Psoas muscle (tissue), 8 donors: ENCODE data around the gene RRP9. TPM values are rescaled to one million over a fixed set of nuclear protein-coding genes. Genes with fewer than 3 reads are reported as not detected.

Source experiments
- ATAC-seq, 4 donors: fragments of 200-7000 bp; cut with Tn5 transposase; one replicate each; pipeline ENCODE4 v1.9.1; 2020; ENCODE audit warnings: moderate library complexity in 3 of 4, mild to moderate bottlenecking in 2 of 4
- DNase-seq, 2 donors: peaks; one replicate each; pipeline ENCODE4 v3.0.0-alpha.2; 2020
- H3K27ac ChIP-seq: fragments of 200-600 bp; one replicate; pipeline ENCODE4 v1.8.0; 2022
- H3K27me3 ChIP-seq, 3 donors: fragments of 200-600 bp in 1 of 3; one replicate each; pipeline versions ENCODE4 v1.6.1 to v1.8.0; 2013 to 2022; ENCODE audit warnings: low read length in 2 of 3, mild to moderate bottlenecking in 2 of 3, moderate library complexity in 1 of 3; ENCODE audit not compliant: insufficient read depth in 3 of 3
- H3K36me3 ChIP-seq, 2 donors: fragments of 200-600 bp in 1 of 2; one replicate each; pipeline versions ENCODE4 v1.6.1 to v1.8.0; 2013 to 2022; ENCODE audit warnings: low read depth in 1 of 2, mild to moderate bottlenecking in 1 of 2, moderate library complexity in 1 of 2; ENCODE audit not compliant: insufficient read depth in 1 of 2
- H3K4me1 ChIP-seq: fragments of 200-600 bp; one replicate; pipeline ENCODE4 v1.8.0; 2022
- H3K4me3 ChIP-seq: fragments of 200-600 bp; one replicate; pipeline ENCODE4 v1.8.0; 2022; ENCODE audit warnings: mild to moderate bottlenecking
- H3K9me3 ChIP-seq: fragments of 200-600 bp; one replicate; pipeline ENCODE4 v1.8.0; 2022
- CTCF ChIP-seq: fragments of 200-600 bp; IDR thresholded peaks from one replicate; pipeline ENCODE4 v1.8.0; 2022; ENCODE audit warnings: antibody characterized with exemption
- whole genome bisulfite sequencing, 3 donors: extraction: QIAGEN DNeasy Blood & Tissue Kit; methylation state at CpG; one replicate each; pipeline versions ENCODE4 v1.1.6 to v1.1.7; 2013; 5-methylcytosine and 5-hydroxymethylcytosine counted together
- intact Hi-C, 2 donors: fragments of 100-400 bp; cut with DNase I; formaldehyde crosslinking; loops; one replicate each; pipeline versions ENCODE4 v1.11.0 to v1.14.2; 2022
- polyA plus RNA-seq, 3 donors: library from polyadenylated mRNA; stranded (reverse); fragments of 200-250 nt; gene quantifications; one replicate each; pipeline ENCODE4 v1.2.3, GENCODE V29; 2013
- total RNA-seq, 4 donors: library from RNA; stranded (reverse); fragmentation: NEBNext Ultra II Directional in 2 of 4; extraction: Animal tissue kit (Norgen Biotek cat#: 25700) in 2 of 4; gene quantifications; one replicate each; pipeline versions ENCODE4 v1.2.1 to v1.2.4, GENCODE V29; 2021 to 2023
- donor health status: healthy with polysubstance abuse.
- donor health status: DM: no; HTN: no; CAD: no; lungs with moderate emphysema.
- donor health status: Bipolar disorder and iron deficiency.
- donor health status: healthy.
- donor health status: DM: yes; HTN: yes; CAD: no.
- donor health status: DM: no; HTN: no; CAD: no.
- donor health status: DM: no; HTN: no; CAD: no.
- donor health status: DM: yes; HTN: yes; CAD: no.

The RRP9 gene
- total and polyA plus RNA-seq, 7 donors, result 19.9 to 61.4 (median 28.2) TPM

- no peak for TF ChIP-seq CTCF
- peaks cover 4% of the 10 kb centered on the region for H3K4me1 ChIP-seq
- DNase-seq (no peak), ATAC-seq (no peak)
- H3K4me3 ChIP-seq, result no peak overlapping the region
- H3K27ac ChIP-seq, result no peak overlapping the region
- 89 to 95% (median 89%) methylated on average over 10 of the region's 10 CpGs for WGBS, 3 donors
- no peaks in the 10 kb centered on the region for H3K9me3 ChIP-seq
- intact Hi-C loops, result no loop called here
- H3K36me3 ChIP-seq, result peaks cover 0 to 56% of the 10 kb centered on the region in 2 donors
- no peaks in the 10 kb centered on the region for H3K27me3 ChIP-seq
Observed at GRCh38 chr3:51948016-51948580, 6.4 kb upstream of the RRP9 start.

GRCh38 chr3:51947215-51947900 lies 5.7 kb upstream of the RRP9 start:
- DNase-seq (no peak), ATAC-seq (no peak)
- Histone ChIP-seq H3K9me3 (no peaks in the 10 kb centered on the region), H3K4me1 (peaks cover 9% of the 10 kb centered on the region), H3K4me3 (no peak overlapping the region), H3K27ac (no peak overlapping the region), H3K27me3 (no peaks in the 10 kb centered on the region), H3K36me3 (peaks cover 0 to 56% of the 10 kb centered on the region in 2 donors)
- 69 to 79% (median 74%) methylated on average over 10 to 13 of the region's 13 CpGs for WGBS, 3 donors
- no peak for TF ChIP-seq CTCF
- intact Hi-C loops, result no loop called here

GRCh38 chr3:51946796-51947195 lies 5.1 kb upstream of the RRP9 start:
- Histone ChIP-seq H3K9me3 (no peaks in the 10 kb centered on the region), H3K4me1 (peaks cover 9% of the 10 kb centered on the region), H3K36me3 (peaks cover 0 to 56% of the 10 kb centered on the region in 2 donors), H3K27me3 (no peaks in the 10 kb centered on the region), H3K4me3 (no peak overlapping the region), H3K27ac (no peak overlapping the region)
- no peak for TF ChIP-seq CTCF
- DNase-seq (no peak), ATAC-seq (no peak)
- intact Hi-C loops, result no loop called here
- WGBS, 3 donors, result 66 to 78% (median 72%) methylated on average over 3 to 4 of the region's 4 CpGs

GRCh38 chr3:51945926-51946705 lies 4.4 kb upstream of the RRP9 start:
- no peak for ATAC-seq
- no peak for TF ChIP-seq CTCF
- WGBS, 3 donors, result 89 to 92% (median 90%) methylated on average over 14 of the region's 14 CpGs
- H3K27ac ChIP-seq, result no peak overlapping the region
- no peak for DNase-seq
- no peaks in the 10 kb centered on the region for H3K27me3 ChIP-seq
- no peak overlapping the region for H3K4me3 ChIP-seq
- intact Hi-C loops, result no loop called here
- H3K9me3 ChIP-seq, result no peaks in the 10 kb centered on the region
- peaks cover 11% of the 10 kb centered on the region for H3K4me1 ChIP-seq
- peaks cover 0 to 53% of the 10 kb centered on the region in 2 donors for H3K36me3 ChIP-seq
